H9 (cell line): Measurements from ENCODE around the gene FAM3C. TPM values are rescaled to one million over a fixed set of nuclear protein-coding genes. Genes with fewer than 3 reads are reported as not detected.

Experiments used
- DNase-seq: peaks from one replicate; pipeline ENCODE4 v3.0.0-alpha.2; 2017
- H2AFZ ChIP-seq: one replicate; pipeline ENCODE4 v1.6.1; 2013; ENCODE audit warnings: mild to moderate bottlenecking, low read length, control low read depth, moderate library complexity
- H2AK5ac ChIP-seq: 2 replicates; pipeline ENCODE4 v1.6.1; 2013; ENCODE audit warnings: low read length, control low read depth, mixed read lengths; ENCODE audit not compliant: insufficient read length
- H2BK120ac ChIP-seq: one replicate; pipeline ENCODE4 v1.6.1; 2013; ENCODE audit warnings: low read depth, mild to moderate bottlenecking, low read length, control low read depth, inconsistent platforms; ENCODE audit not compliant: poor library complexity, severe bottlenecking
- H2BK12ac ChIP-seq: 2 replicates; pipeline ENCODE4 v1.6.1; 2013; ENCODE audit warnings: low read length, control low read depth, mixed read lengths, low read depth; ENCODE audit not compliant: insufficient read length
- H2BK15ac ChIP-seq: 2 replicates; pipeline ENCODE4 v1.6.1; 2013; ENCODE audit warnings: low read depth, low read length, control low read depth
- H2BK20ac ChIP-seq: one replicate; pipeline ENCODE4 v1.6.1; 2013; ENCODE audit warnings: low read depth, mild to moderate bottlenecking, low read length, control low read depth, inconsistent platforms; ENCODE audit not compliant: poor library complexity, severe bottlenecking
- H2BK5ac ChIP-seq: 2 replicates; pipeline ENCODE4 v1.6.1; 2013; ENCODE audit warnings: low read length, control low read depth, mixed read lengths; ENCODE audit not compliant: insufficient read length
- H3K14ac ChIP-seq: 2 replicates; pipeline ENCODE4 v1.6.1; 2013; ENCODE audit warnings: low read length, control low read depth; ENCODE audit not compliant: insufficient read depth
- H3K18ac ChIP-seq: 2 replicates; pipeline ENCODE4 v1.6.1; 2013; ENCODE audit warnings: low read depth, mild to moderate bottlenecking, mixed read lengths, low read length, control low read depth; ENCODE audit not compliant: insufficient read length
- H3K23ac ChIP-seq: 2 replicates; pipeline ENCODE4 v1.6.1; 2013; ENCODE audit warnings: low read length, control low read depth, mixed read lengths, low read depth; ENCODE audit not compliant: insufficient read length
- H3K23me2 ChIP-seq: 2 replicates; pipeline ENCODE4 v1.6.1; 2013; ENCODE audit warnings: low read depth, mild to moderate bottlenecking, mixed read lengths, low read length, control low read depth; ENCODE audit not compliant: insufficient read length, poor library complexity, severe bottlenecking
- H3K27ac ChIP-seq: 2 replicates; pipeline ENCODE4 v1.5.1; 2013; ENCODE audit warnings: low read length, control low read depth, mixed read lengths, low read depth; ENCODE audit not compliant: insufficient read length
- H3K27me3 ChIP-seq: 2 replicates; pipeline ENCODE4 v1.6.1; 2013; ENCODE audit warnings: low read length, control low read depth, inconsistent platforms; ENCODE audit not compliant: insufficient read depth
- H3K4ac ChIP-seq: 2 replicates; pipeline ENCODE4 v1.6.1; 2013; ENCODE audit warnings: low read depth, mild to moderate bottlenecking, control low read depth, inconsistent platforms, low read length, moderate library complexity
- H3K4me1 ChIP-seq: 2 replicates; pipeline ENCODE4 v1.6.1; 2013; ENCODE audit warnings: low read length, control low read depth, inconsistent platforms; ENCODE audit not compliant: insufficient read depth
- H3K4me2 ChIP-seq: 2 replicates; pipeline ENCODE4 v1.6.1; 2013; ENCODE audit warnings: low read length, control low read depth, mixed read lengths; ENCODE audit not compliant: insufficient read length, insufficient read depth
- H3K56ac ChIP-seq: 2 replicates; pipeline ENCODE4 v1.6.1; 2013; ENCODE audit warnings: low read depth, mild to moderate bottlenecking, mixed read lengths, low read length, control low read depth; ENCODE audit not compliant: insufficient read length
- H3K79me1 ChIP-seq: 2 replicates; pipeline ENCODE4 v1.6.1; 2013; ENCODE audit warnings: low read depth, mild to moderate bottlenecking, moderate library complexity, low read length, control low read depth, inconsistent platforms; ENCODE audit not compliant: insufficient read depth, poor library complexity, severe bottlenecking
- H3K79me2 ChIP-seq: 2 replicates; pipeline ENCODE4 v1.6.1; 2013; ENCODE audit warnings: low read length, control low read depth, inconsistent platforms; ENCODE audit not compliant: insufficient read depth
- H3K9ac ChIP-seq: 2 replicates; pipeline ENCODE4 v1.6.1; 2013; ENCODE audit warnings: low read length, control low read depth, mixed read lengths; ENCODE audit not compliant: insufficient read length; ENCODE audit errors: extremely low read depth
- H3K9me3 ChIP-seq: one replicate; pipeline ENCODE4 v1.6.1; 2013; ENCODE audit warnings: low read depth, low read length, inconsistent platforms; ENCODE audit not compliant: control insufficient read depth
- H3T11ph ChIP-seq: one replicate; pipeline ENCODE4 v1.6.1; 2013; ENCODE audit warnings: mild to moderate bottlenecking, low read length, control low read depth, inconsistent platforms
- H4K20me1 ChIP-seq: one replicate; pipeline ENCODE4 v1.6.1; 2013; ENCODE audit not compliant: control insufficient read depth, insufficient read length, insufficient read depth
- H4K5ac ChIP-seq: 2 replicates; pipeline ENCODE4 v1.6.1; 2013; ENCODE audit warnings: low read depth, mild to moderate bottlenecking, mixed read lengths, low read length, control low read depth; ENCODE audit not compliant: insufficient read length
- H4K8ac ChIP-seq: replicated peaks from 2 replicates; pipeline ENCODE4 v1.6.1; 2013; ENCODE audit warnings: low read length, control low read depth, mixed read lengths, low read depth; ENCODE audit not compliant: insufficient read length
- H4K91ac ChIP-seq: 2 replicates; pipeline ENCODE4 v1.6.1; 2013; ENCODE audit warnings: low read depth, mild to moderate bottlenecking, moderate library complexity, mixed read lengths, low read length, control low read depth; ENCODE audit not compliant: insufficient read length
- H3K27ac Mint-ChIP-seq, 3 experiments: 2 replicates in 2 of 3; 3 replicates in 1 of 3; pipeline ENCODE4 v1.8.0; 2020 to 2021; ENCODE audit warnings: mixed read lengths in 3 of 3, mild to moderate bottlenecking in 1 of 3, moderate library complexity in 1 of 3
- H3K27me3 Mint-ChIP-seq: 2 replicates; pipeline ENCODE4 v1.8.0; 2021; ENCODE audit warnings: low read depth, mild to moderate bottlenecking, moderate library complexity, mixed read lengths
- H3K36me3 Mint-ChIP-seq, 3 experiments: 2 replicates in 2 of 3; 3 replicates in 1 of 3; pipeline ENCODE4 v1.8.0; 2020 to 2021; ENCODE audit warnings: low read depth in 3 of 3, mixed read lengths in 3 of 3; ENCODE audit not compliant: insufficient read depth in 1 of 3
- H3K4me1 Mint-ChIP-seq, 2 experiments: 2 replicates each; pipeline ENCODE4 v1.8.0; 2020; ENCODE audit warnings: mixed read lengths in 2 of 2
- H3K4me3 Mint-ChIP-seq, 2 experiments: 2 replicates in 1 of 2; 3 replicates in 1 of 2; pipeline ENCODE4 v1.8.0; 2020 to 2021; ENCODE audit warnings: mild to moderate bottlenecking in 2 of 2, mixed read lengths in 2 of 2, moderate library complexity in 1 of 2
- H3K9me3 Mint-ChIP-seq, 2 experiments: 2 replicates in 1 of 2; 3 replicates in 1 of 2; pipeline ENCODE4 v1.8.0; 2020; ENCODE audit warnings: mild to moderate bottlenecking in 2 of 2, mixed read lengths in 2 of 2, moderate library complexity in 1 of 2
- CTCF ChIP-seq: fragments of 200-600 bp; sonication (generic); conservative IDR thresholded peaks from 3 replicates; pipeline ENCODE4 v1.8.0; 2021; ENCODE audit warnings: antibody characterized with exemption, mild to moderate bottlenecking
- WGBS: extraction: QIAGEN DNeasy Blood & Tissue Kit; methylation state at CpG from one replicate; pipeline ENCODE4 v1.1.7; 2013; ENCODE audit warnings: missing lambda C conversion rate, low lambda C conversion rate, mixed read lengths; ENCODE audit not compliant: insufficient read length; ENCODE audit errors: extremely low coverage; 5-methylcytosine and 5-hydroxymethylcytosine counted together
- total RNA-seq: library from RNA; stranded (reverse); gene quantifications from 2 replicates; pipeline ENCODE4 v1.2.1, GENCODE V29; 2021

Gene FAM3C
- total RNA-seq, 1 experiment from 2014 or later: 64.5 TPM

- Histone ChIP-seq H3T11ph (no peak overlapping the region), H3K79me2 (no peaks in the 10 kb centered on the region), H4K20me1 (no peaks in the 10 kb centered on the region), H2AFZ (no peak overlapping the region), H3K14ac (no peak overlapping the region), H3K18ac (no peak overlapping the region), H3K27ac (no peak overlapping the region), H3K23me2 (no peaks in the 10 kb centered on the region), H3K27me3 (no peaks in the 10 kb centered on the region), H3K23ac (no peak overlapping the region), H2BK5ac (no peak overlapping the region), H3K4me2 (no peak overlapping the region), H2BK15ac (no peak overlapping the region), H3K56ac (no peak overlapping the region), H2BK120ac (no peak overlapping the region), H3K9ac (no peak overlapping the region), H3K79me1 (no peaks in the 10 kb centered on the region), H3K4me1 (no peaks in the 10 kb centered on the region), H2BK12ac (no peak overlapping the region), H4K5ac (no peak overlapping the region), H2AK5ac (no peak overlapping the region), H3K9me3 (no peaks in the 10 kb centered on the region), H4K8ac (no peak overlapping the region), H3K4ac (no peak overlapping the region), H4K91ac (no peak overlapping the region), H2BK20ac (no peak overlapping the region)
- Mint-ChIP-seq H3K36me3 (no peaks in the 10 kb centered on the region), H3K4me3 (no peak overlapping the region), H3K27ac (no peak overlapping the region), H3K4me1 (peaks cover 5% of the 10 kb centered on the region in 2 experiments), H3K9me3 (no peaks in the 10 kb centered on the region), H3K27me3 (no peaks in the 10 kb centered on the region)
- WGBS: 100% methylated on average over 1 of the region's 1 CpG
- no peak for DNase-seq
- no peak for TF ChIP-seq CTCF
Measured at GRCh38 chr7:121304102-121304658, 91.9 kb downstream of the FAM3C start.
